PC-9 (cell line): ENCODE measurements around the gene SYN1.

Source experiments
- EZH2 ChIP-seq: fragments of 200-600 bp; sonication (generic); IDR thresholded peaks from 2 replicates; pipeline ENCODE4 v1.8.0; 2017; ENCODE audit warnings: antibody characterized with exemption, low read depth
- TF ChIP-seq, protein P1 (sequence below): fragments of 200-600 bp; sonication (generic); conservative IDR thresholded peaks from 2 replicates; pipeline ENCODE4 v1.6.1; 2017; ENCODE audit warnings: mixed run types, antibody characterized with exemption, mild to moderate bottlenecking, moderate library complexity

DNA sequence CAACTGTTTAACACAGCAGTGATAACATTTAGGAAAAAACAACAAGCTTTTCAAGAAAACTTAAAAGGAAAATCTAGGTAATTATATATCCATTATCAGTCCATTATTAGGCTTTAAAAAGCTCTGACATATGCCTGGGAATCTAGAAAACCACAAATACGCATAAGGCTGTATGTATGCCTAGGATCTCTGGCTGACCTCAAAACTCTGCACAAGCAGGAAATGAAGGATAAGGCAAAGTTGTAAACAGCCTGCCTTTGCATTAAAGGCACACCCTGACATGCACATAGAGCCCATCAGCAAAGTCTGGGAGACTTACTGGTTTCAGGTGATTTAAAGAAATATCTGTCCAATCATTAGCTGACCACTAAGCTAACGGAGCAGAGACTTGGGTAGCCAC lies 23.4 kb downstream of the SYN1 start:
- TF ChIP-seq, protein P1, sequence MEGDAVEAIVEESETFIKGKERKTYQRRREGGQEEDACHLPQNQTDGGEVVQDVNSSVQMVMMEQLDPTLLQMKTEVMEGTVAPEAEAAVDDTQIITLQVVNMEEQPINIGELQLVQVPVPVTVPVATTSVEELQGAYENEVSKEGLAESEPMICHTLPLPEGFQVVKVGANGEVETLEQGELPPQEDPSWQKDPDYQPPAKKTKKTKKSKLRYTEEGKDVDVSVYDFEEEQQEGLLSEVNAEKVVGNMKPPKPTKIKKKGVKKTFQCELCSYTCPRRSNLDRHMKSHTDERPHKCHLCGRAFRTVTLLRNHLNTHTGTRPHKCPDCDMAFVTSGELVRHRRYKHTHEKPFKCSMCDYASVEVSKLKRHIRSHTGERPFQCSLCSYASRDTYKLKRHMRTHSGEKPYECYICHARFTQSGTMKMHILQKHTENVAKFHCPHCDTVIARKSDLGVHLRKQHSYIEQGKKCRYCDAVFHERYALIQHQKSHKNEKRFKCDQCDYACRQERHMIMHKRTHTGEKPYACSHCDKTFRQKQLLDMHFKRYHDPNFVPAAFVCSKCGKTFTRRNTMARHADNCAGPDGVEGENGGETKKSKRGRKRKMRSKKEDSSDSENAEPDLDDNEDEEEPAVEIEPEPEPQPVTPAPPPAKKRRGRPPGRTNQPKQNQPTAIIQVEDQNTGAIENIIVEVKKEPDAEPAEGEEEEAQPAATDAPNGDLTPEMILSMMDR, result no peak
- TF ChIP-seq EZH2, result no peak
